HCT116 (cell line): Measurements from ENCODE around the gene PLEK2. TPM values are rescaled to one million over a fixed set of nuclear protein-coding genes. Genes with fewer than 3 reads are reported as not detected.

Source experiments
- ATAC-seq: fragments of 200-7000 bp; cut with Tn5 transposase; 2 replicates; pipeline ENCODE4 v1.9.1; 2020; ENCODE audit warnings: mild to moderate bottlenecking, moderate library complexity
- BruUV-seq: library from RNA; stranded (reverse); fragments of 400-500 nt; replicated peaks from 2 replicates; lab custom pipeline; 2021; lab: Mats Ljungman, UMichigan
- CTCF ChIA-PET: fragments of 300-600 bp; sonication (Branson Sonifier 250); formaldehyde crosslinking; loops from one replicate; lab custom pipeline; 2021; ENCODE audit warnings: antibody characterized with exemption; lab: Charles Lee
- POLR2A ChIA-PET: fragments of 300-600, 350-600 bp; sonication (Branson Sonifier 250); formaldehyde crosslinking; loops from one replicate; lab custom pipeline; 2021; ENCODE audit warnings: antibody characterized with exemption; lab: Charles Lee
- RAD21 ChIA-PET, 2 experiments: fragments of 300-600 bp; sonication (Branson Sonifier 250); formaldehyde crosslinking; loops; one replicate each; lab custom pipeline; 2023; ENCODE audit warnings: low total read pairs in 2 of 2; ENCODE audit not compliant: uncharacterized antibody in 2 of 2, unreplicated experiment in 2 of 2, low non-redundant PET in 1 of 2; lab: Charles Lee
- DNase-seq: peaks from one replicate; pipeline ENCODE4 v3.0.0-alpha.2; 2010; ENCODE audit warnings: low read depth, low spot score
- H2AFZ ChIP-seq: fragments of 200-600 bp; shearing (Covaris generic), sonication (generic); 2 replicates; pipeline ENCODE4 v1.6.1; 2017; ENCODE audit warnings: low read depth, mixed run types, mixed read lengths, antibody characterized with exemption, low read length; ENCODE audit not compliant: poor library complexity, severe bottlenecking
- H3K27ac ChIP-seq: 2 replicates; pipeline ENCODE4 v1.5.1; 2012; ENCODE audit warnings: low read depth, low read length
- H3K27me3 ChIP-seq: fragments of 200-600 bp; sonication (generic); 2 replicates; pipeline ENCODE4 v1.6.1; 2016; ENCODE audit warnings: mixed run types, low read length, mixed read lengths; ENCODE audit not compliant: insufficient read depth
- H3K36me3 ChIP-seq, 2 experiments: fragments of 200-500 bp in 1 of 2; fragments of 200-600 bp in 1 of 2; sonication (Bioruptor generic) in 1 of 2; sonication (generic) in 1 of 2; 2 replicates each; pipeline versions ENCODE4 v1.5.1 to v1.6.1; 2014 to 2016; ENCODE audit warnings: low read length in 2 of 2, inconsistent platforms in 1 of 2, mixed read lengths in 1 of 2, mixed run types in 1 of 2; ENCODE audit not compliant: insufficient read depth in 2 of 2, control insufficient read depth in 1 of 2
- H3K4me1 ChIP-seq, 2 experiments: fragments of 200-600 bp in 1 of 2; sonication (generic) in 1 of 2; 2 replicates each; pipeline versions ENCODE4 v1.5.1 to v1.6.1; 2012 to 2017; ENCODE audit warnings: low read length in 2 of 2, inconsistent platforms in 1 of 2, mild to moderate bottlenecking in 1 of 2, mixed read lengths in 1 of 2, mixed run types in 1 of 2, moderate library complexity in 1 of 2; ENCODE audit not compliant: insufficient read depth in 2 of 2, control insufficient read depth in 1 of 2
- H3K4me2 ChIP-seq: fragments of 200-600 bp; sonication (generic); 2 replicates; pipeline ENCODE4 v1.6.1; 2017; ENCODE audit warnings: mixed run types, low read length, mixed read lengths
- H3K4me3 ChIP-seq, 2 experiments: fragments of 200-600 bp in 1 of 2; sonication (generic) in 1 of 2; replicated peaks in 1 of 2; 2 replicates each; pipeline ENCODE4 v1.5.1; 2011 to 2016; ENCODE audit warnings: low read length in 2 of 2, control low read depth in 1 of 2, low read depth in 1 of 2, mild to moderate bottlenecking in 1 of 2, mixed read lengths in 1 of 2, mixed run types in 1 of 2
- H3K79me2 ChIP-seq: fragments of 200-600 bp; sonication (generic); 2 replicates; pipeline ENCODE4 v1.6.1; 2017; ENCODE audit warnings: mild to moderate bottlenecking, mixed run types, low read length, moderate library complexity, mixed read lengths; ENCODE audit not compliant: insufficient read depth
- H3K9ac ChIP-seq: fragments of 200-600 bp; sonication (generic); 2 replicates; pipeline ENCODE4 v1.6.1; 2016; ENCODE audit warnings: low read length, mixed read lengths
- H3K9me2 ChIP-seq: fragments of 200-600 bp; sonication (generic), shearing (Covaris generic); 2 replicates; pipeline ENCODE4 v1.6.1; 2017; ENCODE audit warnings: mixed run types, mild to moderate bottlenecking, moderate library complexity; ENCODE audit not compliant: insufficient read depth
- H3K9me3 ChIP-seq, 2 experiments: fragments of 200-500 bp in 1 of 2; fragments of 200-600 bp in 1 of 2; sonication (Bioruptor generic) in 1 of 2; sonication (generic) in 1 of 2; 2 replicates each; pipeline ENCODE4 v1.6.1; 2014 to 2017; ENCODE audit warnings: low read length in 2 of 2, mixed read lengths in 2 of 2, inconsistent platforms in 1 of 2, low read depth in 1 of 2, mild to moderate bottlenecking in 1 of 2, mixed run types in 1 of 2, moderate library complexity in 1 of 2; ENCODE audit not compliant: control insufficient read depth in 1 of 2, insufficient read depth in 1 of 2
- H4K20me1 ChIP-seq: fragments of 200-600 bp; sonication (generic), shearing (Covaris generic); 2 replicates; pipeline ENCODE4 v1.6.1; 2017; ENCODE audit warnings: mixed run types, mild to moderate bottlenecking, moderate library complexity; ENCODE audit not compliant: insufficient read depth
- ATF3 ChIP-seq: IDR thresholded peaks from 2 replicates; pipeline ENCODE4 v1.6.1; 2012
- CBX3 ChIP-seq: IDR thresholded peaks from 2 replicates; pipeline ENCODE4 v1.6.1; 2012; ENCODE audit warnings: low read depth
- CEBPB ChIP-seq: IDR thresholded peaks from 2 replicates; pipeline ENCODE4 v1.6.1; 2012; ENCODE audit warnings: low read depth
- CTCF ChIP-seq, 3 experiments: fragments of 200-600 bp in 1 of 3; sonication (generic) in 1 of 3; IDR thresholded peaks in 2 of 3; conservative IDR thresholded peaks in 1 of 3; 2 replicates each; pipeline ENCODE4 v1.5.1; 2012 to 2017; ENCODE audit warnings: low read depth in 2 of 3, low read length in 2 of 3, antibody characterized with exemption in 1 of 3, borderline replicate concordance in 1 of 3, control low read depth in 1 of 3, mild to moderate bottlenecking in 1 of 3, mixed read lengths in 1 of 3, mixed run types in 1 of 3, moderate library complexity in 1 of 3; ENCODE audit not compliant: insufficient read depth in 1 of 3
- EZH2 ChIP-seq: fragments of 200-600 bp; sonication (generic); IDR thresholded peaks from 2 replicates; pipeline ENCODE4 v1.6.1; 2017; ENCODE audit warnings: antibody characterized with exemption, mixed run types
- EZH2phosphoT487 ChIP-seq: fragments of 200-600 bp; IDR thresholded peaks from 2 replicates; pipeline ENCODE4 v1.6.1; 2018; ENCODE audit warnings: antibody characterized with exemption, borderline replicate concordance
- FOSL1 ChIP-seq: IDR thresholded peaks from 2 replicates; pipeline ENCODE4 v1.6.1; 2012; ENCODE audit warnings: low read depth
- SIN3A ChIP-seq: IDR thresholded peaks from 2 replicates; pipeline ENCODE4 v1.6.1; 2012; ENCODE audit warnings: low read depth
- TCF7L2 ChIP-seq: IDR thresholded peaks from 2 replicates; pipeline ENCODE4 v1.7.0; 2011; ENCODE audit warnings: borderline replicate concordance, inconsistent platforms; ENCODE audit not compliant: insufficient read depth, insufficient read length; ENCODE audit errors: extremely low read depth
- ZBTB33 ChIP-seq: IDR thresholded peaks from 2 replicates; pipeline ENCODE4 v1.6.1; 2011; ENCODE audit warnings: mild to moderate bottlenecking, low read length, moderate library complexity; ENCODE audit not compliant: insufficient replicate concordance; ENCODE audit errors: extremely low read depth
- intact Hi-C: fragments of 100-400 bp; cut with micrococcal nuclease; formaldehyde crosslinking; loops from 2 replicates; pipeline ENCODE4 v1.10.0; 2022
- total RNA-seq: library from RNA; stranded (reverse); gene quantifications from one replicate; pipeline ENCODE4 v1.2.1, GENCODE V29; 2021; ENCODE audit not compliant: unreplicated experiment

The PLEK2 gene
- total RNA-seq, 1 experiment from 2014 or later, result 67.6 TPM

GRCh38 chr14:67436006-67436866 is 24.3 kb upstream of the PLEK2 start:
- peak; percentile 73 for ATAC-seq
- Histone ChIP-seq H3K36me3 (no peaks in the 10 kb centered on the region), H3K9me3 (no peaks in the 10 kb centered on the region), H3K27ac (no peak overlapping the region), H3K79me2 (no peaks in the 10 kb centered on the region), H3K9me2 (no peaks in the 10 kb centered on the region), H4K20me1 (no peaks in the 10 kb centered on the region), H3K4me1 (no peaks in the 10 kb centered on the region), H3K9ac (no peak overlapping the region), H2AFZ (no peak overlapping the region), H3K27me3 (0 out of 2 replicates have a peak, but pooled peaks cover 5% of the 10 kb centered on the region), H3K4me2 (no peak overlapping the region), H3K4me3 (no peak overlapping the region)
- intact Hi-C loops, result no loop called here
- BruUV-seq, result no TSS peak
- ChIA-PET CTCF (interaction anchor here (0.7 to 2.7 kb wide), 4 partner anchors 9 to 135 kb away, joined by 3 to 14 read pairs (median 3); no protein-coding TSS in a partner anchor), RAD21 (no interaction called here), POLR2A (no interaction called here)
- DNase-seq, result no peak
- TF ChIP-seq CBX3, result no peak
- peak in 2 of 3 experiments; percentile 21 to 36; a peak in 2 of 6 replicates for TF ChIP-seq CTCF (IDR thresholded peaks at IDR 0.05 in 2 of 3, conservative IDR thresholded peaks at IDR 0.05 in 1 of 3; ENCODE audit: borderline replicate concordance in 1 of 3, insufficient read depth in 1 of 3, low read depth in 2 of 3, low read length in 2 of 3)

GRCh38 chr14:67435603-67436002 is 23.6 kb upstream of the PLEK2 start:
- CTCF ChIA-PET, result interaction anchor here (0.7 to 2.7 kb wide), 4 partner anchors 9 to 136 kb away, joined by 3 to 14 read pairs (median 3); no protein-coding TSS in a partner anchor
- Histone ChIP-seq H3K27me3 (0 out of 2 replicates have a peak, but pooled peaks cover 5% of the 10 kb centered on the region), H3K36me3 (no peaks in the 10 kb centered on the region), H3K4me3 (no peak overlapping the region), H2AFZ (no peak overlapping the region), H3K9me3 (no peaks in the 10 kb centered on the region), H3K9me2 (no peaks in the 10 kb centered on the region), H3K4me1 (no peaks in the 10 kb centered on the region), H3K79me2 (no peaks in the 10 kb centered on the region), H4K20me1 (no peaks in the 10 kb centered on the region), H3K4me2 (no peak overlapping the region), H3K9ac (no peak overlapping the region), H3K27ac (no peak overlapping the region)
- ATAC-seq, result no peak
- BruUV-seq, result no TSS peak
- RAD21 ChIA-PET, result no interaction called here
- DNase-seq, result no peak
- intact Hi-C loops, result no loop called here
- POLR2A ChIA-PET, result interaction anchor here (1.2 kb wide), 1 partner anchor 12 kb away, joined by 3 read pairs; no protein-coding TSS in a partner anchor
- TF ChIP-seq TCF7L2 (no peak), CTCF (IDR thresholded peaks at IDR 0.05 in 2 of 3, conservative IDR thresholded peaks at IDR 0.05 in 1 of 3; ENCODE audit: borderline replicate concordance in 1 of 3, insufficient read depth in 1 of 3, low read depth in 2 of 3, low read length in 2 of 3) (no peak), CEBPB (no peak), ZBTB33 (no peak), EZH2phosphoT487 (no peak), EZH2 (no peak), SIN3A (no peak), ATF3 (no peak), FOSL1 (no peak)
